NCI-H187 (cell line): ENCODE measurements around the gene DHRS7B.
"Not testable (repeated sequence)": the region's sequence is repeated elsewhere in the genome, so short reads cannot be mapped to it uniquely, and the experiment has no call there.

ENCODE experiments used
- DNase-seq, 2 experiments: peaks; one replicate each; lab custom pipeline; 2025; lab: John Stamatoyannopoulos, UW

The DHRS7B gene

DNA sequence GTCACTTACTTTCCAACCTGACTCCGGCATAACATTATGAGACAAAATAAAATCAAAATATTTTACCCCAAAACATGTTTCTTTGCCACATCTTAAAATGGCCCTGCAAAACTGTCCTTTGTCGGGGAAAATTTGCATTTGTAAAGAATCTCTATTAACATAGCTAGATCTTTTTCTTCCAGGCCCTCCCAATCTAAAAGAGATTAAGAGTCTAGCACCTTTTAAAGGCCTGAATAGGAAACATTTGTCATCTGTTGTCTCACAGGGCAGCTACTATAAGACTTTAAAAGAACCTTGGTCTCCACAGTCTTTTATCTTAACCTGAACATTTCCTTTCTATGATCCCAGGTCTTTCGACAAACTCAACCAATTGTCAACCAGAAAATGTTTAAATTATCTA, 18.1 kb upstream of the DHRS7B start:
- DNase-seq = no peak

GRCh38 chr17:21113049-21113690, 13.6 kb upstream of the DHRS7B start:
- DNase-seq = no peak

DNA sequence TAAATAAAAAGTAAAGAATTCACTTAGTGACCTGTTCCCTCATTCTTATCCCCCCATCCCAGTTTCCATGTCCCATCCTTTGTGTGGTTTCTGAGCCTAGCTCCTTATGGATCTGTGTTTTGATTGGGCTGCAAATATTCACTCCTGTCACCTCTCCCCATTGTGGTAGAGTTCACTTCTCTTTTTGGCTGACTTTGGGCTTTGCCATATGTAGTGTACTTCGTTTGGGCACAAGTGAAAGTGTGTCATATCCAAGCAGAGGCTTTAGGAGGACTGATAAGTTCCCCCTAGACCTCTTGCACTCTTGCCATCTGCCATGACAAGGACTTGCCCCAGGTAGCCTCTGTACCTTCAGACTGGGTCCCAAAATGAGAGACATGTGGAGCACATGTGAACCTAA, 13.0 kb upstream of the DHRS7B start:
- no peak for DNase-seq

DNA sequence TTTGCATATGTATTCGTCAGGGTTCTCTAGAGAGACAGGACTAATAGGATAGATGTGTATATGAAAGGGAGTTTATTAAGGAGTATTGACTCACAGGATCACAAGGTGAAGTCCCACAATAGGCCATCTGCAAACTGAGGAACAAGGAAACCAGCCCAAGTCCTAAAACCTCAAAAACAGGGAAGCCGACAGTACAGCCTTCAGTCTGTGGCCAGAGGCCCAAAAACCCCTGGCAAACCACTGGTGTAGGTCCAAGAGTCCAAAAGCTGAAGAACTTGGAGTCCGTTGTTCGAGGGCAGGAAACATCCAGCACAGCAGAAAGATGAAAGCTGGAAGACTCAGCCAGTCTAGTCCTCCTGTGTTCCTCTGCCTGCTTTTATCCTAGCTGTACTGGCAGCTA, 12.0 kb upstream of the DHRS7B start:
- not testable (repeated sequence) for DNase-seq

DNA sequence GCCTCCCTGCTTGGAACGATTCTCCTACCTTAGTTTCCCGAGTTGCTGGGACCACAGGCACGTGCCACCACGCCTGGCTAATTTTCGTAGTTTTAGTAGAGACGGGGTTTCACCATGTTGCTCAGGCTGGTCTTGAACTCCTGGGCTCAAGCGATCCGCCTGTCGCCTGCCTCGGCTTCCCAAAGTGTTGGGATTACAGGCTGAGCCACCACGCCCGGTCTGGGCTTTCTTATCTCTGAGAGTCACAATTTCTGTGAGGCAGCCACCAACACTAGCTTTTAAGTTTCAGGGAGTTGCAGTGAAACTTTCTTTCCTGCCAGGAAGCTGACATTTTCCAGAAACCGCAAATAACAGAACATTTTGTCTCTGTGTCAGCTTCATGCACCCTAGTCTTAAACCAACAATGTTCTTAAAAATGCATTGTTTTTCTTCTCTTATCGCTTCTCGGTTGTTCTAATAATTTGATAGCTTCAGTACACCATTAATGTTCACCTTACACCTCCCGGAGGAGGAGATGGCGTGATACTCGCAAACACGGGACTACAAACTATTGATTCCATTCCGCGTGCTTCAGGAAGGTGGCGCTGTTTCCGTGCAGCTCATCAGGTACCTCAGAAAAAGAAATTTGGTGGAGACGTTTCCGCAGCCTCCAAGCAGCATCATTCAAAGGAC, 7.4 kb upstream of the DHRS7B start:
- no peak for DNase-seq

DNA sequence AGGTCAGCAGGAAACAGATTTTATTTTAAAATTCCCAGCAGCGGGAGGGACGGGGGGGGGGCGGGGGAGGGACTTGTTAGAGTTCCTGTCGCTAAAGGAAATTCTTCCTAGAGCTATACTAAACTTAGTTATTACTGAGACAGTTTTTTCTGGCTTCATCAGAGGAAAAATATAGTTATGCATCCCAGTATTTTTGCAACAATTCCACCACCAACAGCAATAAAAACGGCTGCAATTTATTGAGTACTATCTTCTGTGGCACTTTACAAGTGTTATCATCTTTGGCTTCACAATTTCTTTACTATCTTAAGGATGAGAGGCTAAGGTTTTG, 6.9 kb upstream of the DHRS7B start:
- DNase-seq = no peak

- DNase-seq = no peak
Observed at GRCh38 chr17:21124086-21124485, 2.7 kb upstream of the DHRS7B start.

DNA sequence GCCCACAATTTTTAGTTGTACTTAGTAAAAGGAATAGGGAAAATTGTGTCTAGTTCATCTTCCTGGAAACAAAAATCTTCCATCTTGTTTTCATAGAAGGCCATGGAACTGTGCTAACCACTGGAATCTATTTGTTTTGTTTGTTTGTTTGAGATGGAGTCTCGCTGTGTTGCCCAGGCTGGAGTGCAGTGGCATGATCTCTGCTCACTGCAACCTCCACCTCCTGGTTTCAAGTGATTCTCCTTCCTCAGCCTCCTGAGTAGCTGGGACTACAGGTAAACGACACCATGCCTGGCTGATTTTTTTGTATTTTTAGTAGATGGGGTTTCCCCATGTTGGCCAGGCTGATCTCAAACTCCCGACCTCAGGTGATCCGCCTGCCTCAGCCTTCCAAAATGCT, 2.2 kb upstream of the DHRS7B start:
- not testable (repeated sequence) for DNase-seq

DNA sequence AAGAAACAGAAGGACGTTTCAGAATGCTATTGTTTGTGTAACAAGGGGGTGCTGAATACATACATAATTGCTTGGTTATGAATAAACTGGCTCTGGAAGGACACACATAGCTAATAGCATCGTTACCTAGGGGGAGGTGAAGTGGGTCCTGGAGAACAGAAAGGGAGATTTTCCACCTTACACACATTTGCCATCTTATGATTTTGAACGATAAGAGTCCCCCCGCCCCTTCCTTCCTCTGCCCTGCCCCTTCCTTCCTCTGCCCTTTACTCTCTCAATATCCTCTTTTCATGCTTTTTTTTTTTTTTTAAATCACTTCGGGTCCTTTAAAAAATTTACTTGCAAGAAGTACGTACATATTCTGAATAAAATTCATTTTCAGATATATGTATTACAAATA, 902 bp upstream of the DHRS7B start:
- DNase-seq = no peak

GRCh38 chr17:21127509-21128077, 829 bp downstream of the DHRS7B start:
- DNase-seq = no peak

- no peak for DNase-seq
Observed at GRCh38 chr17:21129023-21129681, 2.4 kb downstream of the DHRS7B start.

- no peak for DNase-seq
Observed at GRCh38 chr17:21131137-21131536, 4.4 kb downstream of the DHRS7B start.

DNA sequence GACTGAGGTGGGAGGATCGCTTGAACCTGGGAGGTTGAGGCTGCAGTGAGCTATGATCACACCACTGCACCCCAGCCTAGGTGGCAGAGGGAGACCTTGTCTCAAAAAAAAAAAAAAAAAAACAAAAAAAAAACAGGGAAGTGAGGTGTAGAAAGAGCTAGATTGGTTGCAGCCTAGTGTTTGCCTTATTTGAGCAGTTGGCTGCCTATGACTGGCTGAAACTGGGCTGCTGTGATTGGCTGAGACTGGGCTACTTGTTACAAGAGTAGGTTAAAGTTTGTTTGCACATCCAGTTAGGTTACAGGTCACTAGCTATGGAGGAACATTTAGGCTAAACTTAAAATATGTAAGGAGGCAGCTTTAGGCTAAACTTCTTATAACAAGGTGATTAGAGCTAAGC, 5.7 kb downstream of the DHRS7B start:
- no peak for DNase-seq

DNA sequence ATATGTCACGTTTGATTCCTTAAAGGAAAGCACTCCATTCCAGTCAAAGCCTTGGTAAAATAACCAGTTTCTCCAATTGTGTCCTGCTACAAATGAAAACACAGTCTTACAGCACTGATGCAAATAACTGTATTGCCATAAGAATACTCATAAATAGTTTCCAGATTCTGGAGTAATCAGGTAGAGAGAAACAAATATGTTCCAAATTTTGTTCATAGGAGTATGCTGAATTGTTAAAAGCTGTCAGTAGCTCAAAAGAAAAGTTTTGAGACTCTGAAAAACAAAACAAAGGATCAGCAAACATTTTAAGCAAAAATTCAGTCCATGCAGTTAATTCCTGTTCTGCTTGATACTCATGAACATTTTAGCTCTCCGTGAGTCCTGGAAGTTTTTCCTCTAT, 7.8 kb downstream of the DHRS7B start:
- no peak for DNase-seq

DNA sequence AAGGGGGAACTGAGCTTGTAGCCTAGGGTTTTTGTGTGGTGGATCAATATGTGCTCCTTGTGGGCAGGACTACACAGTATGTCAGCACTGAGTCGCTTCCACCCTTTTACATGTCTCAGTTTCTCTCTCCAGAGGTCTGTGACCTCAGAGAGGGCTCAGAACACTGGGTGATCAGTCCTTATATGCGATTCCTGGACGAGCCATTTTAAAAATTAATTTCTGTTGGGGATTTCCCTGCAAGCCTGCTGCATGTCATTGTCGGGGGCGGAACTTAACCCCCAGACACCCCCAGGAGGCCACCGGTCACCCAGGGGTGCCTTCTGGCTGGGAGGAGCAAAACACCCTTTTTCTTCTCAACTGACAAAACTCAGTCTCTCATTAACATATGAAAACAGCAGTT, 14.1 kb downstream of the DHRS7B start:
- DNase-seq = no peak

- no peak for DNase-seq
Observed at GRCh38 chr17:21141331-21141730, 14.6 kb downstream of the DHRS7B start.

- DNase-seq = not testable (repeated sequence)
Observed at GRCh38 chr17:21142065-21142464, 15.3 kb downstream of the DHRS7B start.

DNA sequence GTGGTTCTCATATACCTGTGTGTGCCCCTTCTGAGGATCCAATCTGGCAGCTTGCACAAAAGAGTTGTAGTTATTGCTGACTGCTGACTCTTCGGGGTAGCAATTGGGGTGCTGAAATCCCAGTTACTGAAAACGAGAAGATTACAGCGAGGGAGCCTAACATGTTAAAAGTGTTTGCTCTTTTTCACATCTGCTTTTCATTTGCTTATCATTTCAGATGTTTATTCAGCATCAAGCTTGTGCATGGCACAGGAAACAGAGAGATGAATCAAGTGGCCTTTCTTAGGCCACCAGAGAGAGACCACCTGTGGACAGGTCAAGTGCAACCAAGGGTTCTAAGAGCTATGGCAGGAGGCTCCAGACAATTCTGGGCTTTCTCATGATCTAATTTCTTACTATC, 16.9 kb downstream of the DHRS7B start:
- DNase-seq = no peak

GRCh38 chr17:21144299-21144698, 17.5 kb downstream of the DHRS7B start:
- DNase-seq = not testable (repeated sequence)

- DNase-seq = no peak
Observed at GRCh38 chr17:21146362-21147015, 19.7 kb downstream of the DHRS7B start.

- DNase-seq = no peak
Observed at GRCh38 chr17:21149621-21150020, 22.9 kb downstream of the DHRS7B start.

DNA sequence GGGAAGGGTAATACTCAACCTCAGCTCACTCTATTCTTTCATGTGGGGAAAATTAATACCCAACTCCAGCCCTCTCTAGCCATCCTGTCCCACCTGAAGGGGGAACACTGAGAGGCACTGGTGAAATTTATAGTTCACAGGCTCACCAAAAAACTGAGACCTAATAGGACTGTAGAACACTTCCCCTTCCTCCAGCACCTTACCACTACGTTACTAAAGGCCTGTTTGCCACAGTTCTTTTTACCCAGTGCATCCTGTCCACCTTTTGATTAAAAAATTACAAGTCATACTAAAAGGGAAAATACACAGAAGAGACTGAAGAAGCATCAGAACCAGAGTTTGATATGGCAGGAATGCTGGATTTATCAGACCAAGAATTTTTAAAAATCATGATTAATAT, 26.0 kb downstream of the DHRS7B start:
- no peak for DNase-seq
